ENCODE results near the gene OTOP1. TPM values are rescaled to one million over a fixed set of nuclear protein-coding genes. Genes with fewer than 3 reads are reported as not detected.

Gene OTOP1
- total and polyA plus RNA-seq, 2 donors (not counting 1 experiment from before 2014, with no cell fraction given): not detected

DNA sequence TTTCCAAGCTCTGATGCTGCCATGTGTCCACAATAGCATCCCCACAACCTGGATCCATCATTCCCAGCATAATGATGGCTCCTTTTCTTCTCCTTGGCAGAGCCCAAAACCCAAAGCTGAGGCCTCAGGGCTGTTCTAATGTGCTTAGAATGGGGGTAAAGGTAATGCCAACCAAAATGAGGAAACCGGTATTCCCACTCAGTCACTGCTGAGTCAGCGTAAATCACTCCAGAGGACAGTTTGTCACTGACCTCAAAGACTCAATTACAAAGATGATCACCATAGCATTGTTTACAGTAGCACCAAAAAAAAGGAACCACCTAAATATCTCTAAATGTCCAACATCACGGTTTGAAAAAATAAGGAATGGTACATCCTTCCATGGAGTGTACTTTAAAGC lies 41.2 kb downstream of the OTOP1 start:
- H3K9ac ChIP-seq (ENCODE audit: low read length): no peak overlapping the region
- no peaks in the 10 kb centered on the region for H3K9me3 ChIP-seq (ENCODE audit: control extremely low read depth in 1 of 3, control insufficient read depth in 2 of 3, insufficient read depth in 1 of 3, low read length in 2 of 3)
- no peak overlapping the region for H3K4me3 ChIP-seq (ENCODE audit: control extremely low read depth in 1 of 5, extremely low read depth in 1 of 5, insufficient read depth in 1 of 5, low read depth in 2 of 5, low read length in 4 of 5)
- intact Hi-C loops (cut with micrococcal nuclease): no loop called here
- ChIA-PET POLR2A (no interaction called here), CTCF (no interaction called here)
- H2AFZ ChIP-seq (ENCODE audit: insufficient read depth, low read depth, low read length, poor library complexity, severe bottlenecking): no peak overlapping the region
- H3K9me3 Mint-ChIP-seq (ENCODE audit: insufficient read depth): no peaks in the 10 kb centered on the region
- peaks cover 0 to 7% (median 4%) of the 10 kb centered on the region in 4 experiments for H3K27me3 ChIP-seq (replicated peaks in 1 of 4; ENCODE audit: control extremely low read depth in 1 of 4, control insufficient read depth in 3 of 4, insufficient read depth in 4 of 4, low read length in 3 of 4)
- H3K4me3 Mint-ChIP-seq: no peak overlapping the region
- H3K79me2 ChIP-seq (ENCODE audit: control insufficient read depth, insufficient read depth, low read length): no peaks in the 10 kb centered on the region
- DNase-seq (no peak), ATAC-seq (ENCODE audit: low read depth) (no peak)
- H3K27ac Mint-ChIP-seq: no peak overlapping the region
- H3K36me3 ChIP-seq (replicated peaks in 1 of 2; ENCODE audit: control extremely low read depth in 1 of 2, control insufficient read depth in 1 of 2, extremely low read depth in 1 of 2, insufficient read depth in 2 of 2, low read length in 1 of 2): no peaks in the 10 kb centered on the region
- no peaks in the 10 kb centered on the region for H3K4me1 ChIP-seq (ENCODE audit: control insufficient read depth in 2 of 2, insufficient read depth in 2 of 2, low read length in 2 of 2)
- 80% methylated on average over 2 of the region's 3 CpGs for WGBS (ENCODE audit: insufficient coverage)
- no peaks in the 10 kb centered on the region for H3K4me1 Mint-ChIP-seq
- H3K27ac ChIP-seq (ENCODE audit: low read length in 2 of 2): no peak overlapping the region
- no peak overlapping the region for H3K4me2 ChIP-seq (replicated peaks; ENCODE audit: low read depth, low read length, poor library complexity, severe bottlenecking)
- H4K20me1 ChIP-seq (ENCODE audit: control insufficient read depth, insufficient read depth, low read length, poor library complexity, severe bottlenecking): no peaks in the 10 kb centered on the region
- H3K27me3 Mint-ChIP-seq: peaks cover 30% of the 10 kb centered on the region
- TF ChIP-seq EZH2 (IDR thresholded peaks at IDR 0.05; ENCODE audit: borderline replicate concordance, insufficient read depth, low read depth, low read length, poor library complexity, severe bottlenecking): no peak
- TF ChIP-seq, protein P1, sequence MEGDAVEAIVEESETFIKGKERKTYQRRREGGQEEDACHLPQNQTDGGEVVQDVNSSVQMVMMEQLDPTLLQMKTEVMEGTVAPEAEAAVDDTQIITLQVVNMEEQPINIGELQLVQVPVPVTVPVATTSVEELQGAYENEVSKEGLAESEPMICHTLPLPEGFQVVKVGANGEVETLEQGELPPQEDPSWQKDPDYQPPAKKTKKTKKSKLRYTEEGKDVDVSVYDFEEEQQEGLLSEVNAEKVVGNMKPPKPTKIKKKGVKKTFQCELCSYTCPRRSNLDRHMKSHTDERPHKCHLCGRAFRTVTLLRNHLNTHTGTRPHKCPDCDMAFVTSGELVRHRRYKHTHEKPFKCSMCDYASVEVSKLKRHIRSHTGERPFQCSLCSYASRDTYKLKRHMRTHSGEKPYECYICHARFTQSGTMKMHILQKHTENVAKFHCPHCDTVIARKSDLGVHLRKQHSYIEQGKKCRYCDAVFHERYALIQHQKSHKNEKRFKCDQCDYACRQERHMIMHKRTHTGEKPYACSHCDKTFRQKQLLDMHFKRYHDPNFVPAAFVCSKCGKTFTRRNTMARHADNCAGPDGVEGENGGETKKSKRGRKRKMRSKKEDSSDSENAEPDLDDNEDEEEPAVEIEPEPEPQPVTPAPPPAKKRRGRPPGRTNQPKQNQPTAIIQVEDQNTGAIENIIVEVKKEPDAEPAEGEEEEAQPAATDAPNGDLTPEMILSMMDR (IDR thresholded peaks at IDR 0.05): no peak

DNA sequence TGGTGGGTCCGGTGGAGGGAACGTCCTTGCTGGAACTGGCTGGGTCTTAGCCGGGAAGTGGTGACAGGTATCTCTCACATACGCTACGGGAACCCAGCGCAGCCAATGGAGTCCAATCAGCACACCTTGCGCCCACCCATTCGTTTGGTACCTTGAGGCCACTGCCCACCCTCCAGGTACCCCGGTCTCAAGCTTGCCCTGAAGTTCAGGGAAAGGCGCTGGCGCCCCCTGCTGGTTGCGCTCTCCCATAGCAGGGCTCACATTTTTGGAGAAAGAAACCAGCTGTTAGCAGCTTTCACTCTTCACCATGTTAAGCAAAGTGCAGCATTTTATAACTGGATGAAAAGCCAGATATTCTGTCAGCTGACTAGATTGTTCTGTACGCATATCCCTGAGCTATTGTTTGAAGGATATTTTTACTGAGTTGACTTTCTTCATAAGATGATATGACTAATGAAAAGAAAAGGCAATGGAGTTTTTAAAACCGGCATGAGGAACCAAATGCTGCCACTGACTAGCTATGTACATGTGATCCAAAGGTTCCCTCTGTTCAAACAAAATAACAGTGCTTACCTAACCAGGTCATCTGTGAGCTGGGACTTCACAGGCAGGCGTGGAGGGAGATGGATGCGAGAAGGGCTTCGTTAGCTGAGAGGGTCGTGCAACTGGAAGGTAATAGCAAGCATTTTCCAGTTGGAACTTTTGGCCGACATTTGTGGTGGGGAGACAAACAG lies 43.7 kb downstream of the OTOP1 start:
- Histone ChIP-seq H3K36me3 (replicated peaks in 1 of 2; ENCODE audit: control extremely low read depth in 1 of 2, control insufficient read depth in 1 of 2, extremely low read depth in 1 of 2, insufficient read depth in 2 of 2, low read length in 1 of 2) (no peaks in the 10 kb centered on the region), H3K9me3 (ENCODE audit: control extremely low read depth in 1 of 3, control insufficient read depth in 2 of 3, insufficient read depth in 1 of 3, low read length in 2 of 3) (no peaks in the 10 kb centered on the region), H3K27me3 (replicated peaks in 1 of 4; ENCODE audit: control extremely low read depth in 1 of 4, control insufficient read depth in 3 of 4, insufficient read depth in 4 of 4, low read length in 3 of 4) (peaks cover 0 to 7% (median 4%) of the 10 kb centered on the region in 4 experiments), H2AFZ (ENCODE audit: insufficient read depth, low read depth, low read length, poor library complexity, severe bottlenecking) (no peak overlapping the region), H3K79me2 (ENCODE audit: control insufficient read depth, insufficient read depth, low read length) (no peaks in the 10 kb centered on the region), H3K27ac (ENCODE audit: low read length in 2 of 2) (no peak overlapping the region), H3K4me1 (ENCODE audit: control insufficient read depth in 2 of 2, insufficient read depth in 2 of 2, low read length in 2 of 2) (no peaks in the 10 kb centered on the region), H3K4me3 (ENCODE audit: control extremely low read depth in 1 of 5, extremely low read depth in 1 of 5, insufficient read depth in 1 of 5, low read depth in 2 of 5, low read length in 4 of 5) (no peak overlapping the region), H3K9ac (ENCODE audit: low read length) (no peak overlapping the region), H4K20me1 (ENCODE audit: control insufficient read depth, insufficient read depth, low read length, poor library complexity, severe bottlenecking) (no peaks in the 10 kb centered on the region), H3K4me2 (replicated peaks; ENCODE audit: low read depth, low read length, poor library complexity, severe bottlenecking) (no peak overlapping the region)
- Mint-ChIP-seq H3K4me3 (no peak overlapping the region), H3K4me1 (no peaks in the 10 kb centered on the region), H3K27me3 (peaks cover 29% of the 10 kb centered on the region), H3K27ac (no peak overlapping the region), H3K9me3 (ENCODE audit: insufficient read depth) (no peaks in the 10 kb centered on the region)
- intact Hi-C loops (cut with micrococcal nuclease): no loop called here
- DNase-seq (peak; percentile 40), ATAC-seq (ENCODE audit: low read depth) (no peak)
- POLR2A ChIA-PET: no interaction called here
- CTCF ChIA-PET: no interaction called here
- TF ChIP-seq, protein P1 (IDR thresholded peaks at IDR 0.05): peak; percentile 48
- TF ChIP-seq EZH2 (IDR thresholded peaks at IDR 0.05; ENCODE audit: borderline replicate concordance, insufficient read depth, low read depth, low read length, poor library complexity, severe bottlenecking): no peak
- WGBS (ENCODE audit: insufficient coverage): 50% methylated on average over 17 of the region's 19 CpGs

All from B cell (primary cell).